PC-3 (cell line): ENCODE measurements around the gene ETV1. TPM values are rescaled to one million over a fixed set of nuclear protein-coding genes. Genes with fewer than 3 reads are reported as not detected.

ENCODE experiments used
- ATAC-seq: fragments of 200-7000 bp; cut with Tn5 transposase; 2 replicates; pipeline ENCODE4 v1.9.1; 2020; ENCODE audit warnings: mild to moderate bottlenecking, moderate library complexity
- BruUV-seq: library from RNA; stranded (reverse); fragments of 400-500 nt; replicated peaks from 2 replicates; lab custom pipeline; 2021; lab: Mats Ljungman, UMichigan
- CTCF ChIA-PET: fragments of 300-600 bp; sonication (Branson Sonifier 250); formaldehyde crosslinking; loops from one replicate; lab custom pipeline; 2022; ENCODE audit warnings: antibody characterized with exemption; lab: Charles Lee
- POLR2A ChIA-PET: fragments of 300-600 bp; sonication (Branson Sonifier 250); formaldehyde crosslinking; loops from one replicate; lab custom pipeline; 2022; ENCODE audit warnings: antibody characterized with exemption; ENCODE audit not compliant: unreplicated experiment; lab: Charles Lee
- DNase-seq: peaks from one replicate; pipeline ENCODE4 v3.0.0-alpha.2; 2015
- H2AFZ ChIP-seq: fragments of 300-600 bp; sonication (generic); 2 replicates; pipeline ENCODE4 v1.6.0; 2016; ENCODE audit warnings: antibody characterized with exemption, low read length
- H3F3A ChIP-seq: fragments of 300-600 bp; sonication (generic); one replicate; pipeline ENCODE4 v1.6.0; 2017; ENCODE audit warnings: antibody characterized with exemption, low read length, control low read depth, mild to moderate bottlenecking; ENCODE audit not compliant: unreplicated experiment
- H3K27ac ChIP-seq: fragments of 300-600 bp; sonication (generic); 2 replicates; pipeline ENCODE4 v1.5.1; 2016; ENCODE audit warnings: mild to moderate bottlenecking, low read length
- H3K27me3 ChIP-seq: fragments of 300-600 bp; sonication (generic); 2 replicates; pipeline ENCODE4 v1.6.1; 2016; ENCODE audit warnings: low read length, mixed read lengths
- H3K36me3 ChIP-seq: fragments of 300-600 bp; sonication (generic); 2 replicates; pipeline ENCODE4 v1.6.1; 2016; ENCODE audit warnings: low read depth, mixed run types, low read length, mixed read lengths
- H3K4me1 ChIP-seq: fragments of 300-600 bp; sonication (generic); 2 replicates; pipeline ENCODE4 v1.5.1; 2016; ENCODE audit warnings: low read length; ENCODE audit not compliant: insufficient read depth
- H3K4me2 ChIP-seq: fragments of 300-600 bp; sonication (generic); 2 replicates; pipeline ENCODE4 v1.6.0; 2016; ENCODE audit warnings: low read length
- H3K4me3 ChIP-seq: fragments of 300-600 bp; sonication (generic); 2 replicates; pipeline ENCODE4 v1.5.1; 2016; ENCODE audit warnings: mild to moderate bottlenecking, low read length, mixed read lengths
- H3K79me2 ChIP-seq: fragments of 300-600 bp; sonication (generic); 2 replicates; pipeline ENCODE4 v1.6.1; 2017; ENCODE audit warnings: low read length, mixed read lengths
- H3K9ac ChIP-seq: fragments of 300-600 bp; sonication (generic); 2 replicates; pipeline ENCODE4 v1.6.0; 2016; ENCODE audit warnings: mild to moderate bottlenecking, low read length
- H3K9me2 ChIP-seq: fragments of 300-600 bp; sonication (generic); replicated peaks from 2 replicates; pipeline ENCODE4 v1.6.1; 2016; ENCODE audit warnings: mixed run types, low read length, mixed read lengths
- H3K9me3 ChIP-seq: fragments of 300-600 bp; sonication (generic); 2 replicates; pipeline ENCODE4 v1.6.1; 2016; ENCODE audit warnings: low read length, mixed read lengths
- H4K20me1 ChIP-seq: fragments of 300-600 bp; sonication (generic); 2 replicates; pipeline ENCODE4 v1.6.1; 2016; ENCODE audit warnings: low read length, mixed read lengths
- CTCF ChIP-seq: fragments of 300-600 bp; sonication (generic); conservative IDR thresholded peaks from 2 replicates; pipeline ENCODE4 v1.5.1; 2017; ENCODE audit warnings: antibody characterized with exemption, low read depth, mild to moderate bottlenecking, low read length
- EZH2 ChIP-seq: fragments of 300-600 bp; sonication (generic); IDR thresholded peaks from one replicate; pipeline ENCODE4 v1.6.1; 2017; ENCODE audit warnings: antibody characterized with exemption, mild to moderate bottlenecking, low read length; ENCODE audit not compliant: unreplicated experiment
- EZH2phosphoT487 ChIP-seq: fragments of 300-600 bp; sonication (generic); IDR thresholded peaks from 2 replicates; pipeline ENCODE4 v1.6.1; 2018; ENCODE audit warnings: mild to moderate bottlenecking, antibody characterized with exemption, low read length, borderline replicate concordance
- intact Hi-C: fragments of 100-400 bp; cut with micrococcal nuclease; formaldehyde crosslinking; loops from 2 replicates; pipeline ENCODE4 v1.9.0; 2023
- total RNA-seq: library from RNA; depleted of rRNA; stranded (reverse); fragments of >200 nt; gene quantifications from 2 replicates; pipeline ENCODE4 v1.2.3, GENCODE V29; 2014

ETV1 gene
- total RNA-seq, 1 experiment from 2014 or later, result 20.6 TPM

GRCh38 chr7:13871008-13871407, 118.5 kb downstream of the ETV1 start:
- DNase-seq (no peak), ATAC-seq (no peak; the same call in 1 of the 2 replicates)
- Histone ChIP-seq H2AFZ (no peak overlapping the region), H3F3A (no peaks in the 10 kb centered on the region), H4K20me1 (no peaks in the 10 kb centered on the region), H3K27me3 (no peaks in the 10 kb centered on the region), H3K4me1 (no peaks in the 10 kb centered on the region), H3K4me2 (no peak overlapping the region), H3K9ac (no peak overlapping the region), H3K4me3 (no peak overlapping the region), H3K36me3 (no peaks in the 10 kb centered on the region), H3K9me3 (no peaks in the 10 kb centered on the region), H3K79me2 (no peaks in the 10 kb centered on the region), H3K27ac (no peak overlapping the region), H3K9me2 (no peaks in the 10 kb centered on the region)
- CTCF ChIA-PET, result no interaction called here
- TF ChIP-seq EZH2 (no peak), CTCF (no peak), EZH2phosphoT487 (no peak)
- POLR2A ChIA-PET, result no interaction called here
- intact Hi-C loops, result no loop called here
- no TSS peak for BruUV-seq

- Histone ChIP-seq H3K9me2 (no peaks in the 10 kb centered on the region), H3K4me3 (no peak overlapping the region), H3K36me3 (no peaks in the 10 kb centered on the region), H2AFZ (peak overlapping the region; percentile 64; the same call in 1 of the 2 replicates), H3K4me2 (no peak overlapping the region), H3K9me3 (no peaks in the 10 kb centered on the region), H3K79me2 (no peaks in the 10 kb centered on the region), H3F3A (no peaks in the 10 kb centered on the region), H3K4me1 (peaks cover 24% of the 10 kb centered on the region), H3K27ac (peak overlapping the region; percentile 6), H3K9ac (no peak overlapping the region), H3K27me3 (no peaks in the 10 kb centered on the region), H4K20me1 (no peaks in the 10 kb centered on the region)
- BruUV-seq, result no TSS peak
- ChIA-PET CTCF (no interaction called here), POLR2A (no interaction called here)
- TF ChIP-seq CTCF (no peak), EZH2 (no peak), EZH2phosphoT487 (no peak)
- DNase-seq (peak; percentile 18), ATAC-seq (peak; percentile 39; the same call in 1 of the 2 replicates)
- intact Hi-C loops, result no loop called here
Observed at GRCh38 chr7:13860734-13861133, 128.7 kb downstream of the ETV1 start.

GRCh38 chr7:13856012-13856411, 133.5 kb downstream of the ETV1 start:
- H3K9me3 ChIP-seq, result no peaks in the 10 kb centered on the region
- no peak for ATAC-seq
- no TSS peak for BruUV-seq
- no peaks in the 10 kb centered on the region for H3K36me3 ChIP-seq
- ChIA-PET CTCF (no interaction called here), POLR2A (no interaction called here)
- no peak for DNase-seq
- H3K9me2 ChIP-seq, result no peaks in the 10 kb centered on the region
- H3K27me3 ChIP-seq, result no peaks in the 10 kb centered on the region
- H3K79me2 ChIP-seq, result no peaks in the 10 kb centered on the region
- no peak overlapping the region for H3K9ac ChIP-seq
- TF ChIP-seq CTCF (no peak), EZH2 (no peak), EZH2phosphoT487 (no peak)
- H2AFZ ChIP-seq, result no peak overlapping the region
- H3K4me3 ChIP-seq, result no peak overlapping the region
- H3K27ac ChIP-seq, result no peak overlapping the region
- peaks cover 35% of the 10 kb centered on the region for H3K4me1 ChIP-seq
- H3K4me2 ChIP-seq, result no peak overlapping the region
- intact Hi-C loops, result loop anchor here (10.0 kb wide), 1 partner anchor 331 kb away; no protein-coding TSS in a partner anchor
- no peaks in the 10 kb centered on the region for H4K20me1 ChIP-seq
- H3F3A ChIP-seq, result peaks cover 4% of the 10 kb centered on the region
